Mesenteric fat pad (tissue), 1 donor: ENCODE data around the gene MTF2. TPM values are rescaled to one million over a fixed set of nuclear protein-coding genes. Genes with fewer than 3 reads are reported as not detected.

Experiments used
- DNase-seq: peaks from one replicate; pipeline ENCODE4 v3.0.0-alpha.2; 2020; ENCODE audit warnings: low spot score
- total RNA-seq: library from RNA; stranded (reverse); fragmentation: NEBNext Ultra II Directional; extraction: Animal tissue kit (Norgen Biotek cat#: 25700); gene quantifications from one replicate; pipeline ENCODE4 v1.2.1, GENCODE V29; 2021
- donor health status: DM: yes; HTN: yes; CAD: no.

The MTF2 gene
- total RNA-seq, 1 donor from 2014 or later: 15.8 TPM

GRCh38 chr1:93082313-93082712, 3.2 kb downstream of the MTF2 start:
- DNase-seq: no peak

DNA sequence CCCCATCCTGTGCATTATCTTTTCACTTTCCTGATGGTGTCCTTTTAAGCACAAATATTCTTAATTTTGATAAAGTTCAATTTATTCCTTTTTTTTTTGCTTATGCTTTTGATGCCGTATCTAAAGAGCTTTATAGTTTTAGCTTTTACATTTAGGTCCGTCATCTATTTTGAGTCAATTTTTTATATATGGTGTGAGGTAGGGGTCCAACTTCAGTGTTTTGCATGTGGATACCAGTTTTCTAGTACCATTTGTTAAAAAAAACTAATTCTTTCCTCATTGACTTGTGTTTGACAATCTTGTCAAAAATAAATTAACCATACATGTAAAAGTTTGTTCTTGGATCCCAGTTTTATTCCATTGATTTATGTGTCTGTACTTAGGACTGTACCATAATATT, 4.9 kb downstream of the MTF2 start:
- no peak for DNase-seq

DNA sequence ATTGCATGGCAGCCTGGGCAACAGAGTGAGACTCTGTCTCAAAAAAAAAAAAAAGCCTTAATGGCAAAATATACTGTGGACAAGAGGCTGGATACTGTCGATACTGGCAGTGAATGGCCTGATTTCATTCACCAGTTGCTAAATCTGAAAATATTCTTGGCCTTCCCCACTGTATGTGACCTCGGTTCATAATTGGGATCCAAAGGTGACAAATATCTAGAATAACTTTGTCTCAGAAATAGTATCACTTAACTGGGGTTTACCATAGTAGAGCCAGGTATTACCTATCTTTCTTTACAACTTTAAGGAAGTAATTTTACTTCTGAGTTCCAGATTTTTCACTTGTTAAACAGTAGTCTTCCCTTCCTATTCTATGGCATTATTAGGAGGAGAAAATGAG, 8.4 kb downstream of the MTF2 start:
- no peak for DNase-seq

DNA sequence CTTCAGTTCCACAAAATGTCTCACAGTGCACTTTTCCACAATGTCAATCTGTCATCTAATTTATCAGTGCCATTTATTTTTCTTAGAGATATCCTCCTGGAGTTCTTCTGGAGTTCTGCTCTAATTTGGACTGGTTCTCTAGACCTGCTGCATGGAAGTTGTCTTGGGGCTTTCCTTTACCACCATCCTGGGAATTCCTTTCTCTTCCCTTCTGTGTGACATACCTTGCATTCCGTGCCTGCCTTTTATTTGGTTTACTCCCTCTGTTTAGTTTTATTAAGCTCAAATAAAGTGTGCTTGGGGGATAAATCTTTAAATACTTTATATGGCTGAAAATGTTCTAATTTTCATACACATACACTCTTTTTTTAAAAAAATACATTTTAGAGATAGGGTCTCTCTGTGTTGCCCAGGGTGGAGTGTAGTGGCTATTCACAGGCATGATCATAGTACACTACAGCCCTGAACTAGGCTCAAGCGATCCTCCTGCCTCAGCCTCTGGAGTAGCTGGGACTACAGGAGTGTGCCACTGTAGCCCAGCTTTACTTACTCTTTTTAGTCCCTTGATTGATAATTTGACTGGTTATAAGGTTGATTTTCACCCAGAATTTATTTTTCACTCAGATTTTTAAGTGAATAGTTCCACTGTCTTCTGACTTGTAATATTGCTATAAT, 14.4 kb downstream of the MTF2 start:
- no peak for DNase-seq

GRCh38 chr1:93095804-93096585, 16.9 kb downstream of the MTF2 start:
- DNase-seq: no peak

GRCh38 chr1:93102142-93102541, 23.1 kb downstream of the MTF2 start:
- no peak for DNase-seq

DNA sequence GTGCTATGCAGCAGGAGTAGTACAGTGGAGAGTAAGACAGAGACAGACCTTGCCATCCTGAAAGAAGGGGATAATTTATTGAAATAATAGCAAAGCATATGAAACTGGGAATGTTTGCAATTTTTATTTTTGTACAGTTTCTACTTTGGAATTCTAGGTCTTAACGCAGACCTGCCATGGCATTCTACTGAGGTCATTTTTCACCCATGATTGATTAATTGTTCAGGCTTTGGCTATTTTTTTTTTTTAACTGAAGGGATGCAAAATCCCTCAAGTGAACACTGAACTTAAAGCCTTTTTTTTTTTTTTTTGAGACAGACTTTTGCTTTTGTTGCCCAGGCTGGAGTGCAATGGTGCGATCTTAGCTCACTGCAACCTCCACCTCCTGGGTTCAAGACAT, 27.1 kb downstream of the MTF2 start:
- no peak for DNase-seq

- DNase-seq: no peak
Measured at GRCh38 chr1:93107395-93107794, 28.3 kb downstream of the MTF2 start.

DNA sequence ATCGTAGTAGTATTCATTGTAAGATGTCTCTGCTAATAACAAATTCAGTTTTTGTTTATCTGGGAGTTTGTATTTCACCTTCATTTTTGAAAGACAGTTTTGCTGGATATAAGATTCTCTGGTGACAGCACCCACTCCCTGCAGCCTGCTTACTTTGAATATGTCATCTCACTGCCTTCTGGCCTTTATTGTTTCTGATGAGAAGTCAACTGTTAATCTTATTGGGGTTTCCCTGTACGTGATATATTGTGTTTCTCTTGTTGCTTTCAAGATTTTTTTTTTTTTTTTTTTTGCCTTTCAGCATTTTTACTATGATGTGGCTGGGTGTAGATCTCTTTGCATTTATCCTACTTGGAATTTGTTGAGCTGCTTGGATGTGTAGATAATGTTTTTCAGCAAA, 29.3 kb downstream of the MTF2 start:
- DNase-seq: no peak

DNA sequence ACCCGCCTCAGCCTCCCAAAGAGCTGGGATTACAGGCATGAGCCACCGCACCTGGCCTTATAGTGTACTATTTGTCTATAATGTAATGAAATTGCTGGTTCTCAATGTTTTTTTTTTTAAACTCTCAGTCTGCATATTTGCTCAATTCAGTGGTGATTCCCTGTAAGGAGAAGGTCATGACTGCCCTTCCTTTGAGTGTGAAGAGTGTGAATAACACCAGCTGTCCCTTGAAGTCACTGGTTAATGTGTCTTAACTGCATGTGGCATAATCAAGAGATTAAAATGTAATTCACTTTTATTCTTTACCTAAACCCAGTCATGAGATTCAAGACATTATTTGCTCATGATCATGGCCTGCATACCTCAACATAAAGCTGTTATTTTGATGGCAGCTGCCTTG, 30.5 kb downstream of the MTF2 start:
- no peak for DNase-seq

GRCh38 chr1:93111065-93111464, 32.0 kb downstream of the MTF2 start:
- no peak for DNase-seq

DNA sequence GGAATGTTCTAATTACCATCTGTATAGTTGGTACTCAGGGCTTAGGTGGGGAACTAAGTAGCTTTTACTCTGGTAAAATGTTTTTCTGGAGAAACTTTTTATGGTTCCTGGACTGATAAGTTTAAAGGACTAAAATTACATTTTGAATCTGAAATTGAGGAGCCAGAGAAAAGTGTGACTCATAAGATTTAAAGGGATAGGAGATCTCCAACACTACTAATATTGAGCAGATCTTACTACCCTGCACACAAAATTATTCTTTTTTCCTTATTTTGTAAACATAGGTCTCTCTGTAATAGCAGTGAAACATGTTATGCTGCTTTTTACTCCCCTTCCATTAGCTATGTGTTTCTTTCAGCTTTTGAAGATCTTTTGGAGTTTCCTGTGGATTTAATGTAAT, 32.5 kb downstream of the MTF2 start:
- DNase-seq: no peak

GRCh38 chr1:93113127-93113526, 34.0 kb downstream of the MTF2 start:
- DNase-seq: no peak

- DNase-seq: no peak
Measured at GRCh38 chr1:93114391-93114790, 35.3 kb downstream of the MTF2 start.

GRCh38 chr1:93120614-93121013, 41.5 kb downstream of the MTF2 start:
- DNase-seq: no peak

DNA sequence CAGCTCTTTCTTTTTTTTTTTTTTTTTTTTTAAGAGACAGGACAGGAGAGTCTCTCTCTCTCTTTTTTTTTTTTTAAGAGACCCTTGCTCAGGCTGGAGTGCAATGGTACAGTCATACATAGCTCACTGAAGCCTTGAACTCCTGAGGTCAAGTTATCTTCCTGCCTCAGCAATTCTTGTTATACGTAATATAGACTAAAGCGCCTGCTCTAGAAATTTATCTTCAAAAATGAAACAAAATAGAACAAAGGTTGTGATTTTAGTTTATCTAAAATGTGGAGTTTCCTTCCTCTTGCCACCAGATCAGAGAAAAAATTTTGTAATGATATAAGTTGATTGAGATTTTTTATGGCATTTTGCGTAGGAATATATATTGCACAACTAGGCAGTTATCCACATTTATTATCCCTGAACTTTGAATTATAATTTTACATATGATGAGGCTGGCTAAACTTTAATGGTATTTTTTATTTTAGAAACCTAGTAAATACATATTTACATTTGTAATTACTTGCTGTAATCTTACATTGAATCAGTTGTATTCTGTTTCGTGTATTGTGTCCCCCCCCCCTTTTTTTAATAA, 44.2 kb downstream of the MTF2 start:
- no peak for DNase-seq

GRCh38 chr1:93124556-93125355, 45.7 kb downstream of the MTF2 start:
- DNase-seq: no peak

GRCh38 chr1:93129507-93130099, 50.5 kb downstream of the MTF2 start:
- DNase-seq: no peak

GRCh38 chr1:93132638-93133037, 53.6 kb downstream of the MTF2 start:
- DNase-seq: no peak

DNA sequence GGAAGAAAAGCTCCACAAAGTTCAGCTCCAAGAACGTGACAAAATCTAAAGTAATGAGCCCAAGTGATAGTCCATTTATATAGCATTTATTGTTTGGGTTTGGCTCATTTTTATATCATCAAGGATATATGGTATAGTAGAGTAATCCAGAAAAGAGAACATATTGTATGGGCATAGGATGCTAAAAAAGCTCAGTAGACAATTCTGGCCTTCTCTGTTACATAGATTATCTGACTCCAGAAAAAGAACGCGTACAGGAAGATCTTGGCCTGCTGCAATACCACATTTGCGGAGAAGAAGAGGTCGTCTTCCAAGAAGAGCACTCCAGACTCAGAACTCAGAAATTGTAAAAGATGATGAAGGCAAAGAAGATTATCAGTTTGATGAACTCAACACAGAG, 57.4 kb downstream of the MTF2 start:
- no peak for DNase-seq

DNA sequence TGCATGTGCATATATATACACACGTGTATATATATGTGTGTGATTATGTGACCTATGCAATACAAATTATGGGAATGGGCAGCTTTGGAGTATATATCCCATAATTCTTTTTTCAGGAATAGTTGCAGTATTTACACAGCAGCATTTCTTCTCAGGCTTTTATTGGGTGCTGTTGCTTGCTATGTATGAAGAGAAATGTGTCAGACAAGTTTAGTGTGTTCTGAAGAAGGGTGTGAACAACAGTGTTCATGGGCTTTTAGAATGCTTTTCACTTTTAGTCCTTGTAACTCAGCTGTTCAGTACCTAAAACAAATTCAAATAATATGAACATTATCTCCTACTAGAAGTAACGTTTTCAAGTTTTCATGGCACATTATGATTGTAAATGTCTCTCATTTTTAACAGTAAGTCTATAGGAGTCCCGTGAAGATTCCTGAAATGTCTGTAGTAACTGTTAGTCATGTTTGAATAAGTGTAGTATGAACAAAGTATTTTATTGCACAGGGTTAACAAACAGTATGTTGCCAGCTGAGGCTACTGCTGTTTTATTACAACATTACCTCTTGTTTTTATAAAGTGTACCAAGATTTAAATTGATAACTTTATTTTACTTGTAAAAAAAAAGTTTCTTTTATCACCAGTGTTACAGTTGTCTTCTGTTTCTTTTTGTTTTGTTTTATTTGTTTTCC, 58.7 kb downstream of the MTF2 start:
- no peak for DNase-seq
